ENCODE data around the gene VPS37C.

VPS37C gene

DNA sequence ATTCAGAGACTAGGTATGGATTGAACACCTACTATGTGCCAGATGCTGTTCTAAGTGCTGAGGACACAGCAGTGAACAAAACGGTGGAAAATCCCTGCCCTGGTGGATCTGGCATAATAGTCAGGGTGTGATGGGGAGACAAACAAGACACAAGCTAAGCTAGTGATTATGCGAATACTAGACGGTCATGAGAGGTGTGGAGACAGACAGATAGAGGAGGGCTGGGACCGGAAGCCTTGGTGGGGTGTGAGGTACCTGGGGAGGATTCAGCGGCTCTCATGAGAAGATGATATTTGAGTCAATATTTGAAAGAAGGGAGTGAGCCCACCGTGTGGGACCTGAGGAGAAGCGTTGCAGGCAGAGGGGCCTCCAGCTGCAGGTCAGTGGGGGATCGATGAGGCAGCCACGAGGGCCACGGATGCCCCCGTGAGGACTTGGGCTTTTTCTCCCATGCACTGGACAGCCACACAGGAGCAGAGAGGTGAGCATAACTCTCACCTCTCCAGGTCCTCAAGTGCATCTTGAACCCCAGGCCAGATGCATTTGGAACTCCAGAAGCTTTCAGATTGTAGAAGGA, 54.2 kb downstream of the VPS37C start:
- no peaks in the 10 kb centered on the region for H3K4me1 ChIP-seq (ENCODE audit: low read length)
- no peaks in the 10 kb centered on the region for H4K20me1 ChIP-seq (ENCODE audit: insufficient read depth, low read length)
- DNase-seq, result no peak
- H3K79me2 ChIP-seq (ENCODE audit: low read length), result no peaks in the 10 kb centered on the region
- no peak overlapping the region for H3K4me3 ChIP-seq (ENCODE audit: low read length)
- no peaks in the 10 kb centered on the region for H3K36me3 ChIP-seq (replicated peaks; ENCODE audit: insufficient read depth, low read length)
- TF ChIP-seq EZH2phosphoT487 (IDR thresholded peaks at IDR 0.05; ENCODE audit: low read length), result no peak
- TF ChIP-seq, protein P1, sequence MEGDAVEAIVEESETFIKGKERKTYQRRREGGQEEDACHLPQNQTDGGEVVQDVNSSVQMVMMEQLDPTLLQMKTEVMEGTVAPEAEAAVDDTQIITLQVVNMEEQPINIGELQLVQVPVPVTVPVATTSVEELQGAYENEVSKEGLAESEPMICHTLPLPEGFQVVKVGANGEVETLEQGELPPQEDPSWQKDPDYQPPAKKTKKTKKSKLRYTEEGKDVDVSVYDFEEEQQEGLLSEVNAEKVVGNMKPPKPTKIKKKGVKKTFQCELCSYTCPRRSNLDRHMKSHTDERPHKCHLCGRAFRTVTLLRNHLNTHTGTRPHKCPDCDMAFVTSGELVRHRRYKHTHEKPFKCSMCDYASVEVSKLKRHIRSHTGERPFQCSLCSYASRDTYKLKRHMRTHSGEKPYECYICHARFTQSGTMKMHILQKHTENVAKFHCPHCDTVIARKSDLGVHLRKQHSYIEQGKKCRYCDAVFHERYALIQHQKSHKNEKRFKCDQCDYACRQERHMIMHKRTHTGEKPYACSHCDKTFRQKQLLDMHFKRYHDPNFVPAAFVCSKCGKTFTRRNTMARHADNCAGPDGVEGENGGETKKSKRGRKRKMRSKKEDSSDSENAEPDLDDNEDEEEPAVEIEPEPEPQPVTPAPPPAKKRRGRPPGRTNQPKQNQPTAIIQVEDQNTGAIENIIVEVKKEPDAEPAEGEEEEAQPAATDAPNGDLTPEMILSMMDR (IDR thresholded peaks at IDR 0.05; ENCODE audit: low read length), result no peak
- no peak for TF ChIP-seq EZH2 (optimal IDR thresholded peaks at IDR 0.05; ENCODE audit: low read depth, low read length)
- H3K4me2 ChIP-seq (ENCODE audit: low read depth, low read length), result no peak overlapping the region
- no peaks in the 10 kb centered on the region for H3K9me2 ChIP-seq (replicated peaks; ENCODE audit: insufficient read depth, low read length)
- no peak overlapping the region for H3K9ac ChIP-seq (ENCODE audit: low read length)
- no peak overlapping the region for H2AFZ ChIP-seq (ENCODE audit: low read length)
- no peak overlapping the region for H3K27ac ChIP-seq (ENCODE audit: low read length)
- H3K9me3 ChIP-seq (replicated peaks; ENCODE audit: insufficient read depth, low read length), result no peaks in the 10 kb centered on the region
- no peaks in the 10 kb centered on the region for H3K27me3 ChIP-seq (replicated peaks; ENCODE audit: insufficient read depth, low read length)
- H3F3A ChIP-seq (ENCODE audit: insufficient read depth, low read length), result no peaks in the 10 kb centered on the region

DNA sequence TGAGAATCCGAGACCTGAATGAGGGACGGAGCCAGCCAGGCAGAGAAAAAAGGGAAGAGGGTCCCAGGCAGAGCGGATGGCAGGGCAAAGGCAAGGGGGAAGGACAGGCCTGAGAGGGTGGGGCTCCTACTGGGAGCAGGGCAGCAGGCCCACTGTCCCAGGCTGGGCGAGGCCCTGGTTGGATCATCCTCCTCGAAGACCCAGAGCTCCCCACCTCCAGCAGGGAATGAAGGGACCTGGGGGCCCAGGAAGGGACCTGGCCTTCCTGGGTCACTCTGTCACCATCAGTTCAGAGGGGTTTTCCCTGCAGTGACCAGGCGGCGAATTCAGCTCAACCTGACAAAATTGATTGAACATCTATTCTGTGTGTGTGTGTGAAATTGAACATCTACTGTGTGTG, 54.9 kb downstream of the VPS37C start:
- Histone ChIP-seq H3K9me3 (replicated peaks; ENCODE audit: insufficient read depth, low read length) (no peaks in the 10 kb centered on the region), H3K9me2 (replicated peaks; ENCODE audit: insufficient read depth, low read length) (no peaks in the 10 kb centered on the region), H3K27me3 (replicated peaks; ENCODE audit: insufficient read depth, low read length) (no peaks in the 10 kb centered on the region), H2AFZ (ENCODE audit: low read length) (no peak overlapping the region), H3K4me3 (ENCODE audit: low read length) (no peak overlapping the region), H3K4me2 (ENCODE audit: low read depth, low read length) (no peak overlapping the region), H3K4me1 (ENCODE audit: low read length) (no peaks in the 10 kb centered on the region), H3F3A (ENCODE audit: insufficient read depth, low read length) (no peaks in the 10 kb centered on the region), H3K36me3 (replicated peaks; ENCODE audit: insufficient read depth, low read length) (no peaks in the 10 kb centered on the region), H4K20me1 (ENCODE audit: insufficient read depth, low read length) (no peaks in the 10 kb centered on the region), H3K27ac (ENCODE audit: low read length) (no peak overlapping the region), H3K9ac (ENCODE audit: low read length) (no peak overlapping the region), H3K79me2 (ENCODE audit: low read length) (no peaks in the 10 kb centered on the region)
- no peak for DNase-seq
- TF ChIP-seq EZH2phosphoT487 (IDR thresholded peaks at IDR 0.05; ENCODE audit: low read length) (no peak), EZH2 (optimal IDR thresholded peaks at IDR 0.05; ENCODE audit: low read depth, low read length) (no peak)
- TF ChIP-seq, protein P1 (IDR thresholded peaks at IDR 0.05; ENCODE audit: low read length), result no peak

- Histone ChIP-seq H3K4me1 (ENCODE audit: low read length) (no peaks in the 10 kb centered on the region), H3K36me3 (replicated peaks; ENCODE audit: insufficient read depth, low read length) (no peaks in the 10 kb centered on the region), H4K20me1 (ENCODE audit: insufficient read depth, low read length) (no peaks in the 10 kb centered on the region), H3K9ac (ENCODE audit: low read length) (no peak overlapping the region), H3K9me2 (replicated peaks; ENCODE audit: insufficient read depth, low read length) (no peaks in the 10 kb centered on the region), H3K79me2 (ENCODE audit: low read length) (no peaks in the 10 kb centered on the region), H3K4me3 (ENCODE audit: low read length) (no peak overlapping the region), H3F3A (ENCODE audit: insufficient read depth, low read length) (no peaks in the 10 kb centered on the region), H3K27ac (ENCODE audit: low read length) (no peak overlapping the region), H3K4me2 (ENCODE audit: low read depth, low read length) (no peak overlapping the region), H2AFZ (ENCODE audit: low read length) (no peak overlapping the region), H3K27me3 (replicated peaks; ENCODE audit: insufficient read depth, low read length) (no peaks in the 10 kb centered on the region), H3K9me3 (replicated peaks; ENCODE audit: insufficient read depth, low read length) (no peaks in the 10 kb centered on the region)
- no peak for TF ChIP-seq EZH2phosphoT487 (IDR thresholded peaks at IDR 0.05; ENCODE audit: low read length)
- TF ChIP-seq EZH2 (optimal IDR thresholded peaks at IDR 0.05; ENCODE audit: low read depth, low read length), result no peak
- TF ChIP-seq, protein P1 (IDR thresholded peaks at IDR 0.05; ENCODE audit: low read length), result no peak
- DNase-seq, result no peak
These were observed 56.3 kb downstream of the VPS37C start for GRCh38 chr11:61104963-61105362.
